HCT116 (cell line): ENCODE results near the gene SAMSN1. TPM values are rescaled to one million over a fixed set of nuclear protein-coding genes. Genes with fewer than 3 reads are reported as not detected.

Experiments
- ATAC-seq: fragments of 200-7000 bp; cut with Tn5 transposase; 2 replicates; pipeline ENCODE4 v1.9.1; 2020; ENCODE audit warnings: mild to moderate bottlenecking, moderate library complexity
- BruUV-seq: library from RNA; stranded (reverse); fragments of 400-500 nt; replicated peaks from 2 replicates; lab custom pipeline; 2021; lab: Mats Ljungman, UMichigan
- CTCF ChIA-PET: fragments of 300-600 bp; sonication (Branson Sonifier 250); formaldehyde crosslinking; loops from one replicate; lab custom pipeline; 2021; ENCODE audit warnings: antibody characterized with exemption; lab: Charles Lee
- POLR2A ChIA-PET: fragments of 300-600, 350-600 bp; sonication (Branson Sonifier 250); formaldehyde crosslinking; loops from one replicate; lab custom pipeline; 2021; ENCODE audit warnings: antibody characterized with exemption; lab: Charles Lee
- RAD21 ChIA-PET, 2 experiments: fragments of 300-600 bp; sonication (Branson Sonifier 250); formaldehyde crosslinking; loops; one replicate each; lab custom pipeline; 2023; ENCODE audit warnings: low total read pairs in 2 of 2; ENCODE audit not compliant: uncharacterized antibody in 2 of 2, unreplicated experiment in 2 of 2, low non-redundant PET in 1 of 2; lab: Charles Lee
- DNase-seq: peaks from one replicate; pipeline ENCODE4 v3.0.0-alpha.2; 2010; ENCODE audit warnings: low read depth, low spot score
- H2AFZ ChIP-seq: fragments of 200-600 bp; shearing (Covaris generic), sonication (generic); 2 replicates; pipeline ENCODE4 v1.6.1; 2017; ENCODE audit warnings: low read depth, mixed run types, mixed read lengths, antibody characterized with exemption, low read length; ENCODE audit not compliant: poor library complexity, severe bottlenecking
- H3K27ac ChIP-seq: 2 replicates; pipeline ENCODE4 v1.5.1; 2012; ENCODE audit warnings: low read depth, low read length
- H3K27me3 ChIP-seq: fragments of 200-600 bp; sonication (generic); 2 replicates; pipeline ENCODE4 v1.6.1; 2016; ENCODE audit warnings: mixed run types, low read length, mixed read lengths; ENCODE audit not compliant: insufficient read depth
- H3K36me3 ChIP-seq, 2 experiments: fragments of 200-500 bp in 1 of 2; fragments of 200-600 bp in 1 of 2; sonication (Bioruptor generic) in 1 of 2; sonication (generic) in 1 of 2; 2 replicates each; pipeline versions ENCODE4 v1.5.1 to v1.6.1; 2014 to 2016; ENCODE audit warnings: low read length in 2 of 2, inconsistent platforms in 1 of 2, mixed read lengths in 1 of 2, mixed run types in 1 of 2; ENCODE audit not compliant: insufficient read depth in 2 of 2, control insufficient read depth in 1 of 2
- H3K4me1 ChIP-seq, 2 experiments: fragments of 200-600 bp in 1 of 2; sonication (generic) in 1 of 2; 2 replicates each; pipeline versions ENCODE4 v1.5.1 to v1.6.1; 2012 to 2017; ENCODE audit warnings: low read length in 2 of 2, inconsistent platforms in 1 of 2, mild to moderate bottlenecking in 1 of 2, mixed read lengths in 1 of 2, mixed run types in 1 of 2, moderate library complexity in 1 of 2; ENCODE audit not compliant: insufficient read depth in 2 of 2, control insufficient read depth in 1 of 2
- H3K4me2 ChIP-seq: fragments of 200-600 bp; sonication (generic); 2 replicates; pipeline ENCODE4 v1.6.1; 2017; ENCODE audit warnings: mixed run types, low read length, mixed read lengths
- H3K4me3 ChIP-seq, 2 experiments: fragments of 200-600 bp in 1 of 2; sonication (generic) in 1 of 2; replicated peaks in 1 of 2; 2 replicates each; pipeline ENCODE4 v1.5.1; 2011 to 2016; ENCODE audit warnings: low read length in 2 of 2, control low read depth in 1 of 2, low read depth in 1 of 2, mild to moderate bottlenecking in 1 of 2, mixed read lengths in 1 of 2, mixed run types in 1 of 2
- H3K79me2 ChIP-seq: fragments of 200-600 bp; sonication (generic); 2 replicates; pipeline ENCODE4 v1.6.1; 2017; ENCODE audit warnings: mild to moderate bottlenecking, mixed run types, low read length, moderate library complexity, mixed read lengths; ENCODE audit not compliant: insufficient read depth
- H3K9ac ChIP-seq: fragments of 200-600 bp; sonication (generic); 2 replicates; pipeline ENCODE4 v1.6.1; 2016; ENCODE audit warnings: low read length, mixed read lengths
- H3K9me2 ChIP-seq: fragments of 200-600 bp; sonication (generic), shearing (Covaris generic); 2 replicates; pipeline ENCODE4 v1.6.1; 2017; ENCODE audit warnings: mixed run types, mild to moderate bottlenecking, moderate library complexity; ENCODE audit not compliant: insufficient read depth
- H3K9me3 ChIP-seq, 2 experiments: fragments of 200-500 bp in 1 of 2; fragments of 200-600 bp in 1 of 2; sonication (Bioruptor generic) in 1 of 2; sonication (generic) in 1 of 2; 2 replicates each; pipeline ENCODE4 v1.6.1; 2014 to 2017; ENCODE audit warnings: low read length in 2 of 2, mixed read lengths in 2 of 2, inconsistent platforms in 1 of 2, low read depth in 1 of 2, mild to moderate bottlenecking in 1 of 2, mixed run types in 1 of 2, moderate library complexity in 1 of 2; ENCODE audit not compliant: control insufficient read depth in 1 of 2, insufficient read depth in 1 of 2
- H4K20me1 ChIP-seq: fragments of 200-600 bp; sonication (generic), shearing (Covaris generic); 2 replicates; pipeline ENCODE4 v1.6.1; 2017; ENCODE audit warnings: mixed run types, mild to moderate bottlenecking, moderate library complexity; ENCODE audit not compliant: insufficient read depth
- CBX3 ChIP-seq: IDR thresholded peaks from 2 replicates; pipeline ENCODE4 v1.6.1; 2012; ENCODE audit warnings: low read depth
- CEBPB ChIP-seq: IDR thresholded peaks from 2 replicates; pipeline ENCODE4 v1.6.1; 2012; ENCODE audit warnings: low read depth
- EGR1 ChIP-seq: IDR thresholded peaks from 2 replicates; pipeline ENCODE4 v1.6.1; 2012; ENCODE audit warnings: low read depth
- EZH2 ChIP-seq: fragments of 200-600 bp; sonication (generic); IDR thresholded peaks from 2 replicates; pipeline ENCODE4 v1.6.1; 2017; ENCODE audit warnings: antibody characterized with exemption, mixed run types
- EZH2phosphoT487 ChIP-seq: fragments of 200-600 bp; IDR thresholded peaks from 2 replicates; pipeline ENCODE4 v1.6.1; 2018; ENCODE audit warnings: antibody characterized with exemption, borderline replicate concordance
- FOSL1 ChIP-seq: IDR thresholded peaks from 2 replicates; pipeline ENCODE4 v1.6.1; 2012; ENCODE audit warnings: low read depth
- JUND ChIP-seq: IDR thresholded peaks from 2 replicates; pipeline ENCODE4 v1.6.1; 2012
- POLR2A ChIP-seq: IDR thresholded peaks from 2 replicates; pipeline ENCODE4 v1.7.0; 2011; ENCODE audit warnings: borderline replicate concordance; ENCODE audit not compliant: insufficient read depth, insufficient read length; ENCODE audit errors: extremely low read depth
- POLR2AphosphoS5 ChIP-seq: IDR thresholded peaks from 2 replicates; pipeline ENCODE4 v1.6.1; 2011; ENCODE audit warnings: mild to moderate bottlenecking, low read depth, low read length, moderate library complexity
- SIN3A ChIP-seq: IDR thresholded peaks from 2 replicates; pipeline ENCODE4 v1.6.1; 2012; ENCODE audit warnings: low read depth
- TCF7L2 ChIP-seq: IDR thresholded peaks from 2 replicates; pipeline ENCODE4 v1.7.0; 2011; ENCODE audit warnings: borderline replicate concordance, inconsistent platforms; ENCODE audit not compliant: insufficient read depth, insufficient read length; ENCODE audit errors: extremely low read depth
- YY1 ChIP-seq: IDR thresholded peaks from 2 replicates; pipeline ENCODE4 v1.6.1; 2011; ENCODE audit warnings: low read length, low read depth, moderate library complexity, mild to moderate bottlenecking; ENCODE audit not compliant: insufficient replicate concordance; ENCODE audit errors: extremely low read depth
- ZNF274 ChIP-seq: fragments of 200-500 bp; sonication (Bioruptor generic); IDR thresholded peaks from 2 replicates; pipeline ENCODE4 v1.6.1; 2014; ENCODE audit warnings: mild to moderate bottlenecking, low read depth, low read length, inconsistent platforms
- intact Hi-C: fragments of 100-400 bp; cut with micrococcal nuclease; formaldehyde crosslinking; loops from 2 replicates; pipeline ENCODE4 v1.10.0; 2022
- total RNA-seq: library from RNA; stranded (reverse); gene quantifications from one replicate; pipeline ENCODE4 v1.2.1, GENCODE V29; 2021; ENCODE audit not compliant: unreplicated experiment
- TF ChIP-seq, protein P1 (sequence below): IDR thresholded peaks from 2 replicates; pipeline ENCODE4 v1.6.1; 2012
- TF ChIP-seq, protein P2 (sequence below): IDR thresholded peaks from 2 replicates; pipeline ENCODE4 v1.6.1; 2011; ENCODE audit warnings: mild to moderate bottlenecking, low read length, moderate library complexity; ENCODE audit not compliant: insufficient replicate concordance; ENCODE audit errors: extremely low read depth
- TF ChIP-seq, protein P3 (sequence below): IDR thresholded peaks from 2 replicates; pipeline ENCODE4 v1.6.1; 2012
- TF ChIP-seq, protein P4 (sequence below), 3 experiments: fragments of 200-600 bp in 1 of 3; sonication (generic) in 1 of 3; IDR thresholded peaks in 2 of 3; conservative IDR thresholded peaks in 1 of 3; 2 replicates each; pipeline ENCODE4 v1.5.1; 2012 to 2017; ENCODE audit warnings: low read depth in 2 of 3, low read length in 2 of 3, antibody characterized with exemption in 1 of 3, borderline replicate concordance in 1 of 3, control low read depth in 1 of 3, mild to moderate bottlenecking in 1 of 3, mixed read lengths in 1 of 3, mixed run types in 1 of 3, moderate library complexity in 1 of 3; ENCODE audit not compliant: insufficient read depth in 1 of 3

SAMSN1 gene
- total RNA-seq, 1 experiment from 2014 or later, result 0.57 TPM

DNA sequence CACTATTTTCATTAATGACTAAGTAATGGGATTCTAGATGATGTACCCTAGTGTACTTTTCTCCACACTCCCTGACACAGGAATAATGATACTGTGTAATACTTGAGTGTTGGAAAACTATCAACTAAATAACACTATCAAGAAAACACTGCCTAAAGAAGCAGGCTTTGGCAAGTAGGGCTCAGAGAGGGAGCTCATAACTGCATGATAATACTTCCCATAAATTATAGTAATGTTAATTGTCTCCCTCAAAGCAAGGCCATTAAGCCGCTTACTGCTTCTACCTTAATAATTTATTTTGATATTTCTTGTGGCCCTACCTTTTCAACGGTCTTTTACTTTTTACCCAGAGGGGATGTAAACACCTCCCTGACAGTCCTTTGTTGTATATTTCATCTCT lies 69.0 kb downstream of the SAMSN1 start:
- no peak overlapping the region for H2AFZ ChIP-seq
- no peak overlapping the region for H3K4me2 ChIP-seq
- ChIA-PET POLR2A (no interaction called here), CTCF (no interaction called here), RAD21 (no interaction called here)
- H3K27me3 ChIP-seq, result no peaks in the 10 kb centered on the region
- TF ChIP-seq POLR2A (no peak), POLR2AphosphoS5 (no peak), SIN3A (no peak), YY1 (no peak), EZH2 (no peak), EGR1 (no peak), CBX3 (no peak), EZH2phosphoT487 (no peak), JUND (no peak), FOSL1 (no peak), CEBPB (no peak), ZNF274 (no peak), TCF7L2 (no peak)
- TF ChIP-seq, protein P1, sequence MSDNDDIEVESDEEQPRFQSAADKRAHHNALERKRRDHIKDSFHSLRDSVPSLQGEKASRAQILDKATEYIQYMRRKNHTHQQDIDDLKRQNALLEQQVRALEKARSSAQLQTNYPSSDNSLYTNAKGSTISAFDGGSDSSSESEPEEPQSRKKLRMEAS, result no peak
- TF ChIP-seq, protein P2, sequence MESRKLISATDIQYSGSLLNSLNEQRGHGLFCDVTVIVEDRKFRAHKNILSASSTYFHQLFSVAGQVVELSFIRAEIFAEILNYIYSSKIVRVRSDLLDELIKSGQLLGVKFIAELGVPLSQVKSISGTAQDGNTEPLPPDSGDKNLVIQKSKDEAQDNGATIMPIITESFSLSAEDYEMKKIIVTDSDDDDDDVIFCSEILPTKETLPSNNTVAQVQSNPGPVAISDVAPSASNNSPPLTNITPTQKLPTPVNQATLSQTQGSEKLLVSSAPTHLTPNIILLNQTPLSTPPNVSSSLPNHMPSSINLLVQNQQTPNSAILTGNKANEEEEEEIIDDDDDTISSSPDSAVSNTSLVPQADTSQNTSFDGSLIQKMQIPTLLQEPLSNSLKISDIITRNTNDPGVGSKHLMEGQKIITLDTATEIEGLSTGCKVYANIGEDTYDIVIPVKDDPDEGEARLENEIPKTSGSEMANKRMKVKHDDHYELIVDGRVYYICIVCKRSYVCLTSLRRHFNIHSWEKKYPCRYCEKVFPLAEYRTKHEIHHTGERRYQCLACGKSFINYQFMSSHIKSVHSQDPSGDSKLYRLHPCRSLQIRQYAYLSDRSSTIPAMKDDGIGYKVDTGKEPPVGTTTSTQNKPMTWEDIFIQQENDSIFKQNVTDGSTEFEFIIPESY, result no peak
- TF ChIP-seq, protein P3, sequence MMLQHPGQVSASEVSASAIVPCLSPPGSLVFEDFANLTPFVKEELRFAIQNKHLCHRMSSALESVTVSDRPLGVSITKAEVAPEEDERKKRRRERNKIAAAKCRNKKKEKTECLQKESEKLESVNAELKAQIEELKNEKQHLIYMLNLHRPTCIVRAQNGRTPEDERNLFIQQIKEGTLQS, result no peak
- TF ChIP-seq, protein P4, sequence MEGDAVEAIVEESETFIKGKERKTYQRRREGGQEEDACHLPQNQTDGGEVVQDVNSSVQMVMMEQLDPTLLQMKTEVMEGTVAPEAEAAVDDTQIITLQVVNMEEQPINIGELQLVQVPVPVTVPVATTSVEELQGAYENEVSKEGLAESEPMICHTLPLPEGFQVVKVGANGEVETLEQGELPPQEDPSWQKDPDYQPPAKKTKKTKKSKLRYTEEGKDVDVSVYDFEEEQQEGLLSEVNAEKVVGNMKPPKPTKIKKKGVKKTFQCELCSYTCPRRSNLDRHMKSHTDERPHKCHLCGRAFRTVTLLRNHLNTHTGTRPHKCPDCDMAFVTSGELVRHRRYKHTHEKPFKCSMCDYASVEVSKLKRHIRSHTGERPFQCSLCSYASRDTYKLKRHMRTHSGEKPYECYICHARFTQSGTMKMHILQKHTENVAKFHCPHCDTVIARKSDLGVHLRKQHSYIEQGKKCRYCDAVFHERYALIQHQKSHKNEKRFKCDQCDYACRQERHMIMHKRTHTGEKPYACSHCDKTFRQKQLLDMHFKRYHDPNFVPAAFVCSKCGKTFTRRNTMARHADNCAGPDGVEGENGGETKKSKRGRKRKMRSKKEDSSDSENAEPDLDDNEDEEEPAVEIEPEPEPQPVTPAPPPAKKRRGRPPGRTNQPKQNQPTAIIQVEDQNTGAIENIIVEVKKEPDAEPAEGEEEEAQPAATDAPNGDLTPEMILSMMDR (IDR thresholded peaks at IDR 0.05 in 2 of 3, conservative IDR thresholded peaks at IDR 0.05 in 1 of 3; ENCODE audit: borderline replicate concordance in 1 of 3, insufficient read depth in 1 of 3, low read depth in 2 of 3, low read length in 2 of 3), result no peak
- no peak overlapping the region for H3K27ac ChIP-seq
- no peak for ATAC-seq
- no peak overlapping the region for H3K9ac ChIP-seq
- no peaks in the 10 kb centered on the region for H3K9me2 ChIP-seq
- no TSS peak for BruUV-seq
- H3K4me3 ChIP-seq, result no peak overlapping the region
- no peak for DNase-seq
- H3K36me3 ChIP-seq, result no peaks in the 10 kb centered on the region
- intact Hi-C loops, result no loop called here
- no peaks in the 10 kb centered on the region for H4K20me1 ChIP-seq
- no peaks in the 10 kb centered on the region for H3K79me2 ChIP-seq
- no peaks in the 10 kb centered on the region for H3K4me1 ChIP-seq
- no peaks in the 10 kb centered on the region; a peak in 1 of 4 replicates for H3K9me3 ChIP-seq
